Colonic mucosa (tissue), 4 donors: ENCODE measurements around the gene DCK. TPM values are rescaled to one million over a fixed set of nuclear protein-coding genes. Genes with fewer than 3 reads are reported as not detected.

Experiments
- DNase-seq: peaks from one replicate; pipeline ENCODE4 v3.0.0-alpha.2; 2020
- H3K27ac ChIP-seq: fragments of 200-600 bp; one replicate; pipeline ENCODE4 v1.8.0; 2021
- H3K27me3 ChIP-seq: fragments of 200-600 bp; one replicate; pipeline ENCODE4 v1.8.0; 2021
- H3K36me3 ChIP-seq: fragments of 200-600 bp; one replicate; pipeline ENCODE4 v1.8.0; 2021
- H3K4me1 ChIP-seq: fragments of 200-600 bp; one replicate; pipeline ENCODE4 v1.8.0; 2021; ENCODE audit warnings: mild to moderate bottlenecking
- H3K4me3 ChIP-seq: fragments of 200-600 bp; one replicate; pipeline ENCODE4 v1.8.0; 2021
- H3K9ac ChIP-seq, 2 donors: one replicate each; pipeline ENCODE4 v1.7.0; 2013; ENCODE audit warnings: control low read depth in 2 of 2, low read depth in 2 of 2, low read length in 2 of 2
- H3K9me3 ChIP-seq: fragments of 200-600 bp; one replicate; pipeline ENCODE4 v1.8.0; 2021
- intact Hi-C: fragments of 100-400 bp; cut with DNase I; formaldehyde crosslinking; loops from one replicate; pipeline ENCODE4 v1.14.1; 2022
- total RNA-seq, 2 donors: library from RNA; stranded (reverse); fragmentation: NEBNext Ultra II Directional in 1 of 2; extraction: Animal tissue kit (Norgen Biotek cat#: 25700) in 1 of 2; gene quantifications; one replicate each; pipeline ENCODE4 v1.2.1, GENCODE V29; 2021
- TF ChIP-seq, protein P1 (sequence below): fragments of 200-600 bp; IDR thresholded peaks from one replicate; pipeline ENCODE4 v1.8.0; 2022; ENCODE audit warnings: antibody characterized with exemption, mild to moderate bottlenecking
- donor health status: healthy.
- donor health status: DM: no; HTN: no; CAD: no.
- donor health status: DM: no; HTN: no; CAD: no.

DCK gene
- total RNA-seq, 2 donors from 2014 or later: 15.0 to 19.1 TPM

DNA sequence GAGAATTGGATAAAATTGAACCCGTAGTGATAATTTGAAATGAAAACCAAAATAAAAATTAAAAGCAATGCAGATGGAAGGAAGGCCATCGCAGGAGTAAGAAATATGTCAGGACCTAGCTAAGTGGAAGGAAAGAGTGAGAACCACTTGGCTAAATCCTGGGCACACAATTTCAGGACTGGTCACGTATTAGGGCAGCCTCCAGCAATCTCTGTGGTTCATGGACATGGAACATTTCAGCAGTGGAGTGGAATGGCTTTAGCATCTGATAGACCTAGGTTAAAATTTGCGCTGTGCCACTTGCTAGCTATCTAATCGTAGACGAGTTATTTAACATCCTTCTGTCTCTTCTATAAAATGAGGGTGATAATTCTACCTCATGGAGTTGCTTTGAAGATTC, 71.1 kb downstream of the DCK start:
- Histone ChIP-seq H3K27ac (no peak overlapping the region), H3K9me3 (no peaks in the 10 kb centered on the region), H3K9ac (no peak overlapping the region), H3K4me3 (no peak overlapping the region), H3K36me3 (no peaks in the 10 kb centered on the region), H3K27me3 (no peaks in the 10 kb centered on the region), H3K4me1 (peaks cover 3% of the 10 kb centered on the region)
- TF ChIP-seq, protein P1, sequence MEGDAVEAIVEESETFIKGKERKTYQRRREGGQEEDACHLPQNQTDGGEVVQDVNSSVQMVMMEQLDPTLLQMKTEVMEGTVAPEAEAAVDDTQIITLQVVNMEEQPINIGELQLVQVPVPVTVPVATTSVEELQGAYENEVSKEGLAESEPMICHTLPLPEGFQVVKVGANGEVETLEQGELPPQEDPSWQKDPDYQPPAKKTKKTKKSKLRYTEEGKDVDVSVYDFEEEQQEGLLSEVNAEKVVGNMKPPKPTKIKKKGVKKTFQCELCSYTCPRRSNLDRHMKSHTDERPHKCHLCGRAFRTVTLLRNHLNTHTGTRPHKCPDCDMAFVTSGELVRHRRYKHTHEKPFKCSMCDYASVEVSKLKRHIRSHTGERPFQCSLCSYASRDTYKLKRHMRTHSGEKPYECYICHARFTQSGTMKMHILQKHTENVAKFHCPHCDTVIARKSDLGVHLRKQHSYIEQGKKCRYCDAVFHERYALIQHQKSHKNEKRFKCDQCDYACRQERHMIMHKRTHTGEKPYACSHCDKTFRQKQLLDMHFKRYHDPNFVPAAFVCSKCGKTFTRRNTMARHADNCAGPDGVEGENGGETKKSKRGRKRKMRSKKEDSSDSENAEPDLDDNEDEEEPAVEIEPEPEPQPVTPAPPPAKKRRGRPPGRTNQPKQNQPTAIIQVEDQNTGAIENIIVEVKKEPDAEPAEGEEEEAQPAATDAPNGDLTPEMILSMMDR: no peak
- DNase-seq: no peak
- intact Hi-C loops: no loop called here

DNA sequence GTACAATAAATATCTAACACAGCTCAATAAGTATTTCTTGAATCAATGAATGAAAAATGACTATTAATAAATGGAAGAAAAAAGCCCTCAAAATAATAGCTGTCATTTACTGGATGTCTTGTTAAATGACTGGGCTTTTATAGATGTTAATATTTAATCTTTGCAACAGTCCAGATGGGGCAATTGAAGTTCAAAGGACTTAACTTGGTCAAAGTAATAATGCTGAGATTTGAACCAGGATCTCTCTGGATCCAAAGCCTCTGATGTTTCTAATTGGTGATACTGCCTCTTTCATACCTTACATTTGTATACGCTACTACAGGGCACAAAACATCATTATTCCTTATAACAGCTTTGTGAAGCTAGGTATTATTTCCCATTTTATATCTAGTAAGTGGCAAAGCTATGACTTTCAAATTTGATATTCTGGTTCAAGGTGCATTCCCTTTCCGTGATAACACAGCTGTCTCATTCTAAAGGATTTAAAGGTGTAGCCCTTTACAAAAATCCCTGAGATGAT, 72.6 kb downstream of the DCK start:
- no peak overlapping the region for H3K27ac ChIP-seq

DNA sequence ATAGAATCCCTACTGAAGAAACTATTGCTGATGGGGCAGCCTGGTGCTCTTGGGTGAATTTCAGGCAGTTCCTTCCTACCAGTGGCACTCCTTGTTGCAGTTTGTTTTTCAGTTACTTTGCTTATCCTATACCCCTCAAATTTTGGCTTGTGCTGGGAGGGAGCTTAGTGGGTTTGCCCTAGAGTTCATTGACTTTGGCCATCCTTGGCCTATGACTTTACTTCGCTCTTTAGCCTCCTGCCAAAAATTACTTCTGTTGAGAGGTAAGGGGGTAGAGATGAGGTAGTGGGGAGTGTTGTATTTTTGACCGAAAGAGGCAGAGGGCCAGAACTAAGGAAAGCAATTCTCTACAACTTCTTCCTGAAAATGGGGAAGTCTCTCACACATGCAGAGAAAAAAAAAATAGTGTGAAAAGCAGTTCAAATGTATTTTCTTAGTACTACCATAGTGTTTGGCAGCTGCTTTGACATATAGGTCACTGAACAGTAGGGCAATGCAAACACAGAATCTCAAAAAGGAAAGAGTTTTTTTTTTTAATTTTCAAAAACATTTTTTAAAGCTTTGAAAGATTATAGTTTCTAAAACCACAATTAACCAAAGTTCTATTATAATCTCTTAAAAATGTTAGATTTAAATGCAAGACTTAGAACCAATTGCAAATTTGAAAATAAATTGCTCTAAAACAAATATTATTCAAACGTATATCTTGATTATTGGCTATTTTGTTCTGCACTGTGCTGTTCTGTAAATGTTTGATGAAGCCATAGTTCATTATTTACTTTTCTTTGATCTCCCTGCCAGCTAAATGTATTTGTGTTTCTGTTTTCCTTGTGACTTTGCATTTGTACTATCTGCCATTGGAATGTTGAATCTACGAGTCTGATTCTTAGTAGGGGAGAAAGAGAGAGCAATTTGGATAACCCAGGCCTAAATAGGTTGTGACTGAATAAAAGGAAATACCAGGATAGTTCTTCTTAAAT, 73.6 kb downstream of the DCK start:
- peaks cover 3% of the 10 kb centered on the region for H3K4me1 ChIP-seq
- H3K9me3 ChIP-seq: no peaks in the 10 kb centered on the region
- H3K27ac ChIP-seq: no peak overlapping the region
- TF ChIP-seq, protein P1: no peak
- H3K27me3 ChIP-seq: no peaks in the 10 kb centered on the region
- intact Hi-C loops: no loop called here
- H3K4me3 ChIP-seq: no peak overlapping the region
- no peak for DNase-seq
- no peak overlapping the region for H3K9ac ChIP-seq
- no peaks in the 10 kb centered on the region for H3K36me3 ChIP-seq

More for the DNA sequence above, 72.6 kb downstream of the DCK start:
- Histone ChIP-seq H3K27me3 (no peaks in the 10 kb centered on the region), H3K9me3 (no peaks in the 10 kb centered on the region), H3K4me1 (peaks cover 3% of the 10 kb centered on the region), H3K36me3 (no peaks in the 10 kb centered on the region), H3K9ac (no peak overlapping the region), H3K4me3 (no peak overlapping the region)
- DNase-seq: no peak
- intact Hi-C loops: no loop called here
- TF ChIP-seq, protein P1: no peak

DNA sequence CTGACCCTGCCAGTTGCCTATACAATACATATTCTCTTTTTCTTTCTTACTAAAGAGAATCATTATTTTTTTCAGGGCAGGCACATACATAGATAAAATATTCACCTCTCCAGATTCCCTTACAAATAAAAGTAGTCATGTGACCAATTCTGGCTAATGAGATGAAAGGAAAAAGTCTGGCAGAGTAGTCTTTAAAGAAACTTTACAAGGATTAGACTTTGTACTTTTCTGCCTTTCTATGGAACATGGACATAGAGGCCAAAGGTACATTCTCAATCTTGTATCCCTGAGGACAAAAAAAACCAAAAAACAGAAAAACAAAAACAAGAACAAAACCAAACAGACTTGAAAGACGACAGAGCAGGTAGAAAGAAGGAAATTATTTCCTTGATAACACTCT, 75.6 kb downstream of the DCK start:
- Histone ChIP-seq H3K9ac (no peak overlapping the region), H3K27ac (no peak overlapping the region), H3K36me3 (no peaks in the 10 kb centered on the region), H3K4me1 (peaks cover 3% of the 10 kb centered on the region), H3K4me3 (no peak overlapping the region), H3K27me3 (no peaks in the 10 kb centered on the region), H3K9me3 (no peaks in the 10 kb centered on the region)
- TF ChIP-seq, protein P1: no peak
- no peak for DNase-seq
- intact Hi-C loops: no loop called here

DNA sequence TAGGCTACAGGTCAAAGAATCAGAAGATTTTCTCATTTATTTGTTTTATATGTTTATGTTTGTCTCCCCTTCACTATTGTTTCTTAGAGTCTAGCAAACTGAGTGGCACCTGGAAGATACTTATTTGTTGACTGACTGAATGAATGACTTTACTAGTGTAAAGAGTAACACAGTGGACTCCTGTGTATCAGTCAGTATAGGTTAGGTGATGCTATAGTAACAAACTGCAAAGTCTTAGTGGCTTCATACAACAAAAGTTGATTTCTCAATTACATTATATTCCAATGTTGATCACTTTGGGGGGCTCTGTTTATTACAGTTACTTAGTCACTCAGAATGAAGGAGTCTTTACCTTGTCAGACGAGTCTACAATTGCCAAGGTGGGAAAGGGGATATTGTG, 76.6 kb downstream of the DCK start:
- H3K9me3 ChIP-seq: no peaks in the 10 kb centered on the region
- H3K4me1 ChIP-seq: peaks cover 3% of the 10 kb centered on the region
- TF ChIP-seq, protein P1: no peak
- H3K27ac ChIP-seq: no peak overlapping the region
- no peak for DNase-seq
- H3K9ac ChIP-seq: no peak overlapping the region
- H3K27me3 ChIP-seq: no peaks in the 10 kb centered on the region
- H3K36me3 ChIP-seq: no peaks in the 10 kb centered on the region
- no peak overlapping the region for H3K4me3 ChIP-seq
- intact Hi-C loops: no loop called here
